Thoracic aorta (tissue), 2 donors: ENCODE measurements around the gene USPL1. TPM values are rescaled to one million over a fixed set of nuclear protein-coding genes. Genes with fewer than 3 reads are reported as not detected.

ENCODE experiments used
- ATAC-seq: fragments of 150-250 bp; one replicate; pipeline ENCODE4 v1.8.0; 2017; ENCODE audit warnings: low read depth; ENCODE audit not compliant: insufficient number of reproducible peaks, low FRiP score
- DNase-seq: peaks from one replicate; pipeline ENCODE4 v3.0.0-alpha.2; 2020; ENCODE audit warnings: low spot score
- H3K27ac ChIP-seq, 2 donors: fragments of 200-600 bp; sonication (generic); 1 replicate in 1 of 2; 2 replicates in 1 of 2; pipeline ENCODE4 v1.5.1; 2016; ENCODE audit warnings: mild to moderate bottlenecking in 2 of 2, moderate library complexity in 2 of 2
- H3K27me3 ChIP-seq: fragments of 200-600 bp; sonication (generic); replicated peaks from 2 replicates; pipeline ENCODE4 v1.6.0; 2016; ENCODE audit warnings: mild to moderate bottlenecking; ENCODE audit not compliant: insufficient read depth
- H3K36me3 ChIP-seq: fragments of 200-600 bp; sonication (generic); one replicate; pipeline ENCODE4 v1.5.1; 2016
- H3K4me1 ChIP-seq, 2 donors: fragments of 200-600 bp; sonication (generic); 1 replicate in 1 of 2; 2 replicates in 1 of 2; pipeline versions ENCODE4 v1.5.1 to v1.6.0; 2016; ENCODE audit warnings: low read depth in 2 of 2, mild to moderate bottlenecking in 1 of 2; ENCODE audit not compliant: control insufficient read depth in 1 of 2
- H3K4me3 ChIP-seq: fragments of 200-600 bp; sonication (generic); 2 replicates; pipeline ENCODE4 v1.5.1; 2016; ENCODE audit warnings: mild to moderate bottlenecking
- H3K9me3 ChIP-seq: fragments of 200-600 bp; sonication (generic); 2 replicates; pipeline ENCODE4 v1.5.1; 2016
- CTCF ChIP-seq: fragments of 200-600 bp; sonication (generic); IDR thresholded peaks from one replicate; pipeline ENCODE4 v1.5.1; 2019; ENCODE audit warnings: antibody characterized with exemption
- total RNA-seq, 2 donors: library from RNA; depleted of rRNA; stranded (reverse); fragments of >200 nt; gene quantifications; one replicate each; pipeline versions ENCODE4 v1.1.0 to v1.2.3, GENCODE V29; 2016

The USPL1 gene
- total RNA-seq, 2 donors from 2014 or later = 20.7 to 25.3 TPM

- DNase-seq (no peak), ATAC-seq (no peak)
- H3K4me1 ChIP-seq = no peaks in the 10 kb centered on the region
- TF ChIP-seq CTCF = no peak
- H3K36me3 ChIP-seq = no peaks in the 10 kb centered on the region
- no peak overlapping the region for H3K4me3 ChIP-seq
- H3K27me3 ChIP-seq = no peaks in the 10 kb centered on the region
- H3K27ac ChIP-seq = no peak overlapping the region
- no peaks in the 10 kb centered on the region for H3K9me3 ChIP-seq
Observed at GRCh38 chr13:30587231-30587630, 30.5 kb upstream of the USPL1 start.

- H3K4me3 ChIP-seq = no peak overlapping the region
- no peak for DNase-seq
- no peak overlapping the region for H3K27ac ChIP-seq
- H3K4me1 ChIP-seq = no peaks in the 10 kb centered on the region
- no peak for ATAC-seq
- TF ChIP-seq CTCF = no peak
- H3K9me3 ChIP-seq = no peaks in the 10 kb centered on the region
- H3K27me3 ChIP-seq = no peaks in the 10 kb centered on the region
- H3K36me3 ChIP-seq = no peaks in the 10 kb centered on the region
Observed at GRCh38 chr13:30587739-30588138, 30.0 kb upstream of the USPL1 start.

- no peak for ATAC-seq
- Histone ChIP-seq H3K36me3 (no peaks in the 10 kb centered on the region), H3K27me3 (no peaks in the 10 kb centered on the region), H3K9me3 (no peaks in the 10 kb centered on the region), H3K4me3 (no peak overlapping the region), H3K4me1 (no peaks in the 10 kb centered on the region), H3K27ac (no peak overlapping the region)
- TF ChIP-seq CTCF = no peak
- DNase-seq = no peak
Observed at GRCh38 chr13:30593001-30593400, 24.7 kb upstream of the USPL1 start.

GRCh38 chr13:30600496-30600895, 17.2 kb upstream of the USPL1 start:
- DNase-seq = no peak
- no peak overlapping the region for H3K27ac ChIP-seq
- no peaks in the 10 kb centered on the region for H3K4me1 ChIP-seq
- TF ChIP-seq CTCF = no peak
- H3K36me3 ChIP-seq = no peaks in the 10 kb centered on the region
- no peak overlapping the region for H3K4me3 ChIP-seq
- ATAC-seq = no peak
- no peaks in the 10 kb centered on the region for H3K9me3 ChIP-seq
- H3K27me3 ChIP-seq = no peaks in the 10 kb centered on the region

- H3K27me3 ChIP-seq = no peaks in the 10 kb centered on the region
- no peaks in the 10 kb centered on the region for H3K36me3 ChIP-seq
- TF ChIP-seq CTCF = no peak
- H3K27ac ChIP-seq = no peak overlapping the region
- no peak overlapping the region for H3K4me3 ChIP-seq
- DNase-seq = no peak
- no peaks in the 10 kb centered on the region for H3K9me3 ChIP-seq
- ATAC-seq = no peak
- H3K4me1 ChIP-seq = no peaks in the 10 kb centered on the region
Observed at GRCh38 chr13:30601836-30602235, 15.9 kb upstream of the USPL1 start.
